IPS-15b (cell line): ENCODE data around the gene KIF4A.
"Not testable (repeated sequence)": the region's sequence is repeated elsewhere in the genome, so short reads cannot be mapped to it uniquely, and the experiment has no call there.

Experiments used
- H3K27me3 ChIP-seq: one replicate; pipeline ENCODE4 v1.6.1; 2013; ENCODE audit warnings: low read length; ENCODE audit not compliant: control insufficient read depth, insufficient read depth
- H3K36me3 ChIP-seq: one replicate; pipeline ENCODE4 v1.6.1; 2013; ENCODE audit warnings: low read length; ENCODE audit not compliant: control insufficient read depth, insufficient read depth
- H3K4me1 ChIP-seq: one replicate; pipeline ENCODE4 v1.6.1; 2013; ENCODE audit warnings: mild to moderate bottlenecking, low read length; ENCODE audit not compliant: control insufficient read depth, insufficient read depth
- H3K4me3 ChIP-seq: one replicate; pipeline ENCODE4 v1.5.1; 2013; ENCODE audit warnings: low read depth, low read length
- H3K9ac ChIP-seq: one replicate; pipeline ENCODE4 v1.6.1; 2013; ENCODE audit warnings: low read depth, mild to moderate bottlenecking, low read length
- H3K9me3 ChIP-seq: one replicate; pipeline ENCODE4 v1.6.1; 2013; ENCODE audit warnings: mild to moderate bottlenecking, low read length; ENCODE audit not compliant: control insufficient read depth, insufficient read depth

Gene KIF4A

GRCh38 chrX:70349367-70350125 lies 59.6 kb downstream of the KIF4A start:
- H3K9me3 ChIP-seq = not testable (repeated sequence)

GRCh38 chrX:70352496-70352895 lies 62.6 kb downstream of the KIF4A start:
- Histone ChIP-seq H3K4me3 (no peak overlapping the region), H3K4me1 (no peaks in the 10 kb centered on the region), H3K36me3 (peaks cover 6% of the 10 kb centered on the region), H3K9me3 (no peaks in the 10 kb centered on the region), H3K27me3 (no peaks in the 10 kb centered on the region), H3K9ac (no peak overlapping the region)

More at GRCh38 chrX:70349367-70350125, 59.6 kb downstream of the KIF4A start:
- H3K4me3 ChIP-seq, H3K4me1 ChIP-seq, H3K9ac ChIP-seq, H3K27me3 ChIP-seq: not testable (repeated sequence)
- H3K36me3 ChIP-seq = peaks cover 11% of the 10 kb centered on the region

- no peak overlapping the region for H3K9ac ChIP-seq
- H3K9me3 ChIP-seq = no peaks in the 10 kb centered on the region
- no peaks in the 10 kb centered on the region for H3K4me1 ChIP-seq
- H3K4me3 ChIP-seq = no peak overlapping the region
- H3K36me3 ChIP-seq = peaks cover 4% of the 10 kb centered on the region
- H3K27me3 ChIP-seq = no peaks in the 10 kb centered on the region
Observed at GRCh38 chrX:70353514-70353913, 63.6 kb downstream of the KIF4A start.

- Histone ChIP-seq H3K4me3 (no peak overlapping the region), H3K27me3 (no peaks in the 10 kb centered on the region), H3K36me3 (peaks cover 4% of the 10 kb centered on the region), H3K4me1 (no peaks in the 10 kb centered on the region), H3K9me3 (no peaks in the 10 kb centered on the region), H3K9ac (no peak overlapping the region)
Observed at GRCh38 chrX:70354716-70355115, 64.8 kb downstream of the KIF4A start.

- Histone ChIP-seq H3K9ac (no peak overlapping the region), H3K36me3 (peaks cover 4% of the 10 kb centered on the region), H3K4me3 (no peak overlapping the region), H3K4me1 (no peaks in the 10 kb centered on the region), H3K9me3 (no peaks in the 10 kb centered on the region), H3K27me3 (no peaks in the 10 kb centered on the region)
Observed at GRCh38 chrX:70359458-70359857, 69.6 kb downstream of the KIF4A start.

GRCh38 chrX:70360366-70360765 lies 70.5 kb downstream of the KIF4A start:
- Histone ChIP-seq H3K4me1 (no peaks in the 10 kb centered on the region), H3K9ac (no peak overlapping the region), H3K9me3 (no peaks in the 10 kb centered on the region), H3K36me3 (peaks cover 4% of the 10 kb centered on the region), H3K4me3 (no peak overlapping the region), H3K27me3 (no peaks in the 10 kb centered on the region)

- H3K4me1 ChIP-seq, H3K36me3 ChIP-seq, H3K4me3 ChIP-seq, H3K9ac ChIP-seq, H3K9me3 ChIP-seq, H3K27me3 ChIP-seq: not testable (repeated sequence)
Observed at GRCh38 chrX:70368731-70369130, 78.8 kb downstream of the KIF4A start.

- Histone ChIP-seq H3K9me3 (no peaks in the 10 kb centered on the region), H3K9ac (no peak overlapping the region), H3K4me1 (no peaks in the 10 kb centered on the region), H3K27me3 (no peaks in the 10 kb centered on the region), H3K36me3 (no peaks in the 10 kb centered on the region), H3K4me3 (no peak overlapping the region)
Observed at GRCh38 chrX:70386235-70386634, 96.3 kb downstream of the KIF4A start.

- H3K36me3 ChIP-seq = peaks cover 2% of the 10 kb centered on the region
- H3K4me3 ChIP-seq = no peak overlapping the region
- H3K9me3 ChIP-seq = no peaks in the 10 kb centered on the region
- H3K9ac ChIP-seq = no peak overlapping the region
- no peaks in the 10 kb centered on the region for H3K4me1 ChIP-seq
- no peaks in the 10 kb centered on the region for H3K27me3 ChIP-seq
Observed at GRCh38 chrX:70398899-70399298, 109.0 kb downstream of the KIF4A start.

GRCh38 chrX:70400181-70400580 lies 110.3 kb downstream of the KIF4A start:
- not testable (repeated sequence) for H3K27me3 ChIP-seq, H3K4me3 ChIP-seq, H3K4me1 ChIP-seq, H3K9ac ChIP-seq, H3K36me3 ChIP-seq, H3K9me3 ChIP-seq

- Histone ChIP-seq H3K9ac (no peak overlapping the region), H3K4me3 (no peak overlapping the region), H3K27me3 (no peaks in the 10 kb centered on the region), H3K4me1 (no peaks in the 10 kb centered on the region), H3K9me3 (no peaks in the 10 kb centered on the region), H3K36me3 (peaks cover 6% of the 10 kb centered on the region)
Observed at GRCh38 chrX:70402721-70403120, 112.8 kb downstream of the KIF4A start.

GRCh38 chrX:70405003-70405402 lies 115.1 kb downstream of the KIF4A start:
- Histone ChIP-seq H3K4me3 (no peak overlapping the region), H3K4me1 (no peaks in the 10 kb centered on the region), H3K36me3 (peaks cover 6% of the 10 kb centered on the region), H3K9me3 (no peaks in the 10 kb centered on the region), H3K9ac (no peak overlapping the region), H3K27me3 (no peaks in the 10 kb centered on the region)
